Colonic mucosa (tissue), 4 donors: Measurements from ENCODE around the gene PLCD1. TPM values are rescaled to one million over a fixed set of nuclear protein-coding genes. Genes with fewer than 3 reads are reported as not detected.
"Not testable (repeated sequence)": the region's sequence is repeated elsewhere in the genome, so short reads cannot be mapped to it uniquely, and the experiment has no call there.

Source experiments
- DNase-seq: peaks from one replicate; pipeline ENCODE4 v3.0.0-alpha.2; 2020
- H3K27ac ChIP-seq: fragments of 200-600 bp; one replicate; pipeline ENCODE4 v1.8.0; 2021
- H3K27me3 ChIP-seq: fragments of 200-600 bp; one replicate; pipeline ENCODE4 v1.8.0; 2021
- H3K36me3 ChIP-seq: fragments of 200-600 bp; one replicate; pipeline ENCODE4 v1.8.0; 2021
- H3K4me1 ChIP-seq: fragments of 200-600 bp; one replicate; pipeline ENCODE4 v1.8.0; 2021; ENCODE audit warnings: mild to moderate bottlenecking
- H3K4me3 ChIP-seq: fragments of 200-600 bp; one replicate; pipeline ENCODE4 v1.8.0; 2021
- H3K9ac ChIP-seq, 2 donors: one replicate each; pipeline ENCODE4 v1.7.0; 2013; ENCODE audit warnings: control low read depth in 2 of 2, low read depth in 2 of 2, low read length in 2 of 2
- H3K9me3 ChIP-seq: fragments of 200-600 bp; one replicate; pipeline ENCODE4 v1.8.0; 2021
- CTCF ChIP-seq: fragments of 200-600 bp; IDR thresholded peaks from one replicate; pipeline ENCODE4 v1.8.0; 2022; ENCODE audit warnings: antibody characterized with exemption, mild to moderate bottlenecking
- intact Hi-C: fragments of 100-400 bp; cut with DNase I; formaldehyde crosslinking; loops from one replicate; pipeline ENCODE4 v1.14.1; 2022
- total RNA-seq, 2 donors: library from RNA; stranded (reverse); fragmentation: NEBNext Ultra II Directional in 1 of 2; extraction: Animal tissue kit (Norgen Biotek cat#: 25700) in 1 of 2; gene quantifications; one replicate each; pipeline ENCODE4 v1.2.1, GENCODE V29; 2021
- donor health status: healthy.
- donor health status: DM: no; HTN: no; CAD: no.
- donor health status: DM: no; HTN: no; CAD: no.

The PLCD1 gene
- total RNA-seq, 2 donors from 2014 or later: 46.8 to 70.0 TPM

DNA sequence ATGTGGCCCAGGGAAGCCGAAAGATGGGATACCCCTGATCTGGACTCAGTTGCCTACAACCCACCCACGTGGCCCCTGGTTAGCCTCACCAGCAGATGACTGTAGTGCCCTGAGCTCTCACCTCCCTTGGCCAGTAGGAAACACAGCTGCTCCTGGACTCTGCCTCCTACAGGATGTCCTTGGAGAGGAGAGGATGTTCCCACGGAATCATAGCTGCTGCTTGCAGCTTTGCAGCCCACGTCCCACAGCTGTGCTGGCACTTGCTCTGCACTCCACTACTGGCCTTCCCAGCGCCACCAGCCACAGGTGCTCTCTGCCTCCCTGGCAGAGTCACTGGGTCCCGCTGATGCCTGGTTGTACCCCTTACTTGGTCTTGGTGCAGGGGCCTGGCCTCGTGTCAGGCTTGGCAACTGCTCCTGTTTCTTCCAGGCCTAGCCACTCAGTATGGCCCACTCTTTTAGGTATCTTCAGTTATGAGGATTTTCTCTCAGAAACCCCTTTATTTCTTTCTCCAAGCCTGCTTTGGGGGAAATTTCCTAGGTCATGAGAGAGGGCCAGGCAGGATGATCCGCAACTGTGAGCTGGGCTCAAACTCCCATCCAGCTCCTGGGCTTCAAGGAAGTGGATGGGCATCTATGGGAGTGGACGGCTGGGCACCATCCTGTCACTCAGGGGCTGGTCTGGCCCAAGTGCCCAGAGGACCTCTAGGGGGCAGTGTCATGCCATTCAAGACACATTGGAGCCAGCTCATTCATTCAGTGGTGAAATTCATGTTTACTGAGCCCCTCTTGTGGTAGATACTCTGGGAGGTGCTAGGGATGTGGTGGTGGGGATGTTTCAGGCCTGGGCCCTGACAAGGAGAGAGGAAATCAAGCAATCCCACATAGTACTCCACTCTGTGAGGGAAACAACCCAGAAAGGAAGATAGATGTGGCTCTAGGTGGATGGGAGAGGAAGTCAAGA is 55.0 kb downstream of the PLCD1 start:
- intact Hi-C loops: loop anchor here (10.0 kb wide), 1 partner anchor 140 kb away; no protein-coding TSS in a partner anchor
- H3K36me3 ChIP-seq: no peaks in the 10 kb centered on the region
- peak; percentile 83 for TF ChIP-seq CTCF
- H3K4me1 ChIP-seq: no peaks in the 10 kb centered on the region
- H3K27me3 ChIP-seq: no peaks in the 10 kb centered on the region
- H3K9me3 ChIP-seq: no peaks in the 10 kb centered on the region
- DNase-seq: peak; percentile 83
- no peak overlapping the region for H3K27ac ChIP-seq
- no peak overlapping the region for H3K4me3 ChIP-seq
- H3K9ac ChIP-seq: no peak overlapping the region

DNA sequence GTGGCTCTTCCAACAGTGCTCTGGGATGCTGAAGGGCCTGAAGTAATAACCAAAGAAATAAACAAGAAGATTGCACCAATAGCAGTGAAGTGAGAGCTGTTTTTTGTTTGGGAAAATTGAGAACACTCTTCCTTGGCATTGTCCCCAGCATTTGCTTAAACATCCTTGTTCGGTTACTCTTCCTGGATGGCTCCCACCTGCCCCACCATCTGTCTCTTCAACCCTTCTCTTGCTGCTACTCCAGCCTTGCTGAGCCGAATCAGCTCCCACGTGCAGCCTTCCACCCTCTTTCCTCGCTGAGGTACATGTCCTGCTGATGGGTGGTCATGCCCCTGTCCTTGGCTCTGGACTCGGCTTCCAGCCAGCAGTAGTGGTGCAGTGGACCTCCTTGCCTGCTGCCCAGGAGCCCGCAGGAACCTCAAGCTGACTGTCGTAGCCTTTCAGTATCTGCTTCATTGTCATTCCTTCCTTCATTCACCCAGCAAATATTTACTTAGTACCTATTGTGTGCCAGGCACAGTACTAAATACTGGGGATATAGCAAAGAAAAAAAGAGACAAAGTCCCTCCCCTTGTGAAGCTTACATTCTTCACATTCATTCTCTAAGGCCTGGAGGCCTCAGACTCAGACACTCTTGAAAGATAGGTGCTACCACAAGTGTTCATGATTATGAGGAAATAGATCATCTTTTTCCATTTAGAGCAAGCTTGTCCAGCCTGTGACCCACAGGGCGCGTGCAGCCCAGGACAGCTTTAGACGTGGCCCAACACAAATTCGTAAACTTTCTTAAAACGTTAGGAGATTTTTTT is 56.0 kb downstream of the PLCD1 start:
- Histone ChIP-seq H3K9me3 (no peaks in the 10 kb centered on the region), H3K36me3 (no peaks in the 10 kb centered on the region)

GRCh38 chr3:37972056-37972455 is 57.4 kb downstream of the PLCD1 start:
- intact Hi-C loops: loop anchor here (10.0 kb wide), 1 partner anchor 143 kb away; no protein-coding TSS in a partner anchor
- H3K9me3 ChIP-seq, H3K36me3 ChIP-seq, H3K4me1 ChIP-seq, H3K27me3 ChIP-seq, H3K27ac ChIP-seq, H3K4me3 ChIP-seq, DNase-seq, H3K9ac ChIP-seq: not testable (repeated sequence)

More for the DNA sequence above, 56.0 kb downstream of the PLCD1 start:
- H3K27me3 ChIP-seq: no peaks in the 10 kb centered on the region
- no peak overlapping the region for H3K4me3 ChIP-seq
- H3K4me1 ChIP-seq: no peaks in the 10 kb centered on the region
- TF ChIP-seq CTCF: no peak
- no peak overlapping the region for H3K9ac ChIP-seq
- no peak for DNase-seq
- no peak overlapping the region for H3K27ac ChIP-seq
- intact Hi-C loops: loop anchor here (10.0 kb wide), 1 partner anchor 141 kb away; no protein-coding TSS in a partner anchor

GRCh38 chr3:37971467-37971866 is 58.0 kb downstream of the PLCD1 start:
- no peak for DNase-seq
- Histone ChIP-seq H3K4me1 (no peaks in the 10 kb centered on the region), H3K9ac (no peak overlapping the region), H3K9me3 (no peaks in the 10 kb centered on the region), H3K36me3 (no peaks in the 10 kb centered on the region), H3K27me3 (no peaks in the 10 kb centered on the region), H3K4me3 (no peak overlapping the region), H3K27ac (no peak overlapping the region)
- intact Hi-C loops: loop anchor here (10.0 kb wide), 1 partner anchor 143 kb away; no protein-coding TSS in a partner anchor
- no peak for TF ChIP-seq CTCF

- Histone ChIP-seq H3K36me3 (no peaks in the 10 kb centered on the region), H3K27ac (no peak overlapping the region), H3K9ac (no peak overlapping the region), H3K9me3 (no peaks in the 10 kb centered on the region), H3K4me3 (no peak overlapping the region), H3K27me3 (no peaks in the 10 kb centered on the region), H3K4me1 (no peaks in the 10 kb centered on the region)
- TF ChIP-seq CTCF: no peak
- intact Hi-C loops: loop anchor here (10.0 kb wide), 1 partner anchor 144 kb away; no protein-coding TSS in a partner anchor
- DNase-seq: no peak
Measured at GRCh38 chr3:37970802-37971201, 58.6 kb downstream of the PLCD1 start.
